K562 (cell line): ENCODE data around the gene EMC10. TPM values are rescaled to one million over a fixed set of nuclear protein-coding genes. Genes with fewer than 3 reads are reported as not detected.

Experiments used
- ARID1B ChIP-seq: fragments of 450-650 bp; IDR thresholded peaks from 2 replicates; pipeline ENCODE4 v1.6.1; 2016; ENCODE audit warnings: antibody characterized with exemption, mild to moderate bottlenecking, inconsistent platforms
- BCOR ChIP-seq: fragments of 450-650 bp; IDR thresholded peaks from 2 replicates; pipeline ENCODE4 v1.6.1; 2016
- BRD9 ChIP-seq: fragments of 450-650 bp; IDR thresholded peaks from 2 replicates; pipeline ENCODE4 v1.6.1; 2018; ENCODE audit warnings: low read depth; ENCODE audit not compliant: partially characterized antibody
- BRF1 ChIP-seq: IDR thresholded peaks from 3 replicates; pipeline ENCODE4 v1.6.1; 2011; ENCODE audit warnings: borderline replicate concordance, mild to moderate bottlenecking; ENCODE audit not compliant: insufficient read length; ENCODE audit errors: extremely low read depth
- CBFA2T2 ChIP-seq: fragments of 450-650 bp; conservative IDR thresholded peaks from 2 replicates; pipeline ENCODE4 v1.6.1; 2017; ENCODE audit warnings: mild to moderate bottlenecking
- CHD4 ChIP-seq: fragments of 200-600 bp; sonication (generic); IDR thresholded peaks from 3 replicates; pipeline ENCODE4 v1.6.1; 2012; ENCODE audit warnings: low read depth, mild to moderate bottlenecking, mixed read lengths, low read length, inconsistent platforms; ENCODE audit not compliant: insufficient read depth, insufficient replicate concordance, poor library complexity, severe bottlenecking
- GTF2F1 ChIP-seq: IDR thresholded peaks from 2 replicates; pipeline ENCODE4 v1.6.1; 2011; ENCODE audit warnings: low read depth, low read length, improper control_type of control experiment
- PCBP1 ChIP-seq: fragments of 200-400 bp; formaldehyde crosslinking; IDR thresholded peaks from 2 replicates; pipeline ENCODE4 v1.6.1; 2018; ENCODE audit warnings: mild to moderate bottlenecking, low read depth, low read length; ENCODE audit not compliant: poor library complexity, severe bottlenecking
- SP2 ChIP-seq: IDR thresholded peaks from 2 replicates; pipeline ENCODE4 v1.6.1; 2011; ENCODE audit warnings: mild to moderate bottlenecking, low read depth, low read length, moderate library complexity; ENCODE audit not compliant: poor library complexity, severe bottlenecking; ENCODE audit errors: extremely low read depth
- TAF15 ChIP-seq: fragments of 200-400 bp; formaldehyde crosslinking; IDR thresholded peaks from 2 replicates; pipeline ENCODE4 v1.6.1; 2017; ENCODE audit warnings: mild to moderate bottlenecking, low read depth, low read length, moderate library complexity
- ZNF253 ChIP-seq: fragments of 250-450 bp; sonication (Bioruptor Pico); conservative IDR thresholded peaks from 2 replicates; pipeline ENCODE4 v1.6.1; 2021; ENCODE audit warnings: mild to moderate bottlenecking
- ZNF717 ChIP-seq: fragments of 250-450 bp; sonication (Bioruptor Pico); IDR thresholded peaks from 2 replicates; pipeline ENCODE4 v1.5.0; 2021
- polyA plus RNA-seq, 8 experiments: library from polyadenylated mRNA; depleted of rRNA in 4 of 8; stranded (reverse) in 5 of 8; unstranded in 3 of 8; fragments of >200 nt; fragmentation: Nextera tagmentation in 2 of 8; fragmentation: Illumina TruSeq in 1 of 8; extraction: Ambion mirVana in 2 of 8; extraction: Trizol in 1 of 8; gene quantifications; 2 replicates each; pipeline versions ENCODE4 v1.2.1 to v1.2.3, GENCODE V29; 2011 to 2014; ENCODE audit warnings: inconsistent platforms in 1 of 8, missing spikeins in 1 of 8
- total RNA-seq, 7 experiments: library from RNA; depleted of rRNA in 6 of 7; stranded (reverse); fragments of >200 nt in 6 of 7; fragmentation: Illumina TruSeq in 2 of 7; extraction: Trizol in 2 of 7; gene quantifications; 2 replicates each; pipeline versions ENCODE4 v1.2.1 to v1.2.3, GENCODE V29; 2011 to 2021; ENCODE audit warnings: low replicate concordance in 1 of 7
- TF ChIP-seq, protein P1 (sequence below): fragments of 250-450 bp; sonication (Bioruptor Pico); IDR thresholded peaks from 2 replicates; pipeline ENCODE4 v1.8.0; 2021; ENCODE audit warnings: moderate library complexity, mild to moderate bottlenecking, inconsistent platforms
- TF ChIP-seq, protein P2 (sequence below): IDR thresholded peaks from 3 replicates; pipeline ENCODE4 v1.6.1; 2011; ENCODE audit warnings: borderline replicate concordance, mild to moderate bottlenecking, moderate library complexity; ENCODE audit not compliant: insufficient read length; ENCODE audit errors: extremely low read depth
- TF ChIP-seq, protein P3 (sequence below): fragments of 250-450 bp; sonication (Bioruptor Pico); IDR thresholded peaks from 2 replicates; pipeline ENCODE4 v1.4.0; 2020; ENCODE audit warnings: mild to moderate bottlenecking, moderate library complexity
- TF ChIP-seq, protein P4 (sequence below): fragments of 450-650 bp; IDR thresholded peaks from 2 replicates; pipeline ENCODE4 v1.6.1; 2016; ENCODE audit warnings: low read depth, mild to moderate bottlenecking, moderate library complexity
- TF ChIP-seq, protein P5 (sequence below): fragments of 250-450 bp; sonication (Bioruptor Pico); IDR thresholded peaks from 2 replicates; pipeline ENCODE4 v1.5.0; 2022; ENCODE audit warnings: mild to moderate bottlenecking
- TF ChIP-seq, protein P6 (sequence below): fragments of 200-800 bp; sonication (Bioruptor generic); IDR thresholded peaks from 2 replicates; pipeline ENCODE4 v1.6.1; 2017; ENCODE audit warnings: missing genetic modification characterization, missing compliant biosample characterization

Gene EMC10
- total and polyA plus RNA-seq, 9 of the 15 experiments (the other 6 are each of a cell fraction or from before 2014, with no cell fraction given): 1.4 to 46.0 (median 13.1) TPM

DNA sequence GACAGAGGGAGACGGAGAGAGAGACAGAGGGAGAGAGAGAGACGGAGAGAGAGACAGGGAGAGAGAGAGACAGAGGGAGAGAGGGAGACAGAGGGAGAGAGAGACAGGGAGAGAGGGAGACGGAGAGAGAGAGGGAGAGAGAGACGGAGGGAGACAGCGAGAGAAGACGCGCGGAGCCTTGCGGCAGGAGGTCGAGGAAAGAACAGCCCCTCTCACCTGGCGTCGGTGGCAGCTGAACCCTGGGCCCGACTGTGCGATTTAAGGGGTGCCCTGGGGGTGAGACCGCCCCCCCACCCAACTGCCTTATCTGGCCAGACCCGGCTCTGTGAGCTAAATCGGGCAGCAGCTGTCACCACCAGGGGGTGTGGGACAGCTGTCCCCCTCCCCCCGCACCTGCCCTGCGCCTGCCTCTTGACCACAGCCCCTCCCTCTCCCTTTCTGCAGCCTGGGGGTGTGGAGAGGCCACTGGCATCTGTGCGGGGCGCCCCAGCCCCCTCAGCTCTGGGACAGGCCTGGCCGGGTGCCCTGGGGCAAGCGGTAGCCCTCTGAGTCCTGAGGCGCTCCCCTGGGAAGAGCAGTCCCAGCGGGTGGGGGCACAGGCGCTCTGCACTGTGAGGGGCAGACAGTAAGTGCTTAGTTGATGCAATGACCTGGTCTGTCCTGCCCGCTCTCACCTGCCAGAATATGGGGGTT is 23.9 kb downstream of the EMC10 start (continued):
- TF ChIP-seq ZNF717 (no peak), CHD4 (no peak), BRD9 (no peak), TAF15 (no peak), PCBP1 (peak; percentile 89), GTF2F1 (no peak), ZNF253 (CRISPR knock-in tag) (no peak), BRF1 (no peak), CBFA2T2 (peak; percentile 87), ARID1B (peak; percentile 81), BCOR (0 out of 2 replicates have a peak, but pooled peaks have one; percentile 16), SP2 (no peak)
- TF ChIP-seq, protein P1, sequence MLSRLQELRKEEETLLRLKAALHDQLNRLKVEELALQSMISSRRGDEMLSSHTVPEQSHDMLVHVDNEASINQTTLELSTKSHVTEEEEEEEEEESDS (CRISPR knock-in tag): no peak
- TF ChIP-seq, protein P2, sequence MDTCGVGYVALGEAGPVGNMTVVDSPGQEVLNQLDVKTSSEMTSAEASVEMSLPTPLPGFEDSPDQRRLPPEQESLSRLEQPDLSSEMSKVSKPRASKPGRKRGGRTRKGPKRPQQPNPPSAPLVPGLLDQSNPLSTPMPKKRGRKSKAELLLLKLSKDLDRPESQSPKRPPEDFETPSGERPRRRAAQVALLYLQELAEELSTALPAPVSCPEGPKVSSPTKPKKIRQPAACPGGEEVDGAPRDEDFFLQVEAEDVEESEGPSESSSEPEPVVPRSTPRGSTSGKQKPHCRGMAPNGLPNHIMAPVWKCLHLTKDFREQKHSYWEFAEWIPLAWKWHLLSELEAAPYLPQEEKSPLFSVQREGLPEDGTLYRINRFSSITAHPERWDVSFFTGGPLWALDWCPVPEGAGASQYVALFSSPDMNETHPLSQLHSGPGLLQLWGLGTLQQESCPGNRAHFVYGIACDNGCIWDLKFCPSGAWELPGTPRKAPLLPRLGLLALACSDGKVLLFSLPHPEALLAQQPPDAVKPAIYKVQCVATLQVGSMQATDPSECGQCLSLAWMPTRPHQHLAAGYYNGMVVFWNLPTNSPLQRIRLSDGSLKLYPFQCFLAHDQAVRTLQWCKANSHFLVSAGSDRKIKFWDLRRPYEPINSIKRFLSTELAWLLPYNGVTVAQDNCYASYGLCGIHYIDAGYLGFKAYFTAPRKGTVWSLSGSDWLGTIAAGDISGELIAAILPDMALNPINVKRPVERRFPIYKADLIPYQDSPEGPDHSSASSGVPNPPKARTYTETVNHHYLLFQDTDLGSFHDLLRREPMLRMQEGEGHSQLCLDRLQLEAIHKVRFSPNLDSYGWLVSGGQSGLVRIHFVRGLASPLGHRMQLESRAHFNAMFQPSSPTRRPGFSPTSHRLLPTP: no peak
- TF ChIP-seq, protein P3, sequence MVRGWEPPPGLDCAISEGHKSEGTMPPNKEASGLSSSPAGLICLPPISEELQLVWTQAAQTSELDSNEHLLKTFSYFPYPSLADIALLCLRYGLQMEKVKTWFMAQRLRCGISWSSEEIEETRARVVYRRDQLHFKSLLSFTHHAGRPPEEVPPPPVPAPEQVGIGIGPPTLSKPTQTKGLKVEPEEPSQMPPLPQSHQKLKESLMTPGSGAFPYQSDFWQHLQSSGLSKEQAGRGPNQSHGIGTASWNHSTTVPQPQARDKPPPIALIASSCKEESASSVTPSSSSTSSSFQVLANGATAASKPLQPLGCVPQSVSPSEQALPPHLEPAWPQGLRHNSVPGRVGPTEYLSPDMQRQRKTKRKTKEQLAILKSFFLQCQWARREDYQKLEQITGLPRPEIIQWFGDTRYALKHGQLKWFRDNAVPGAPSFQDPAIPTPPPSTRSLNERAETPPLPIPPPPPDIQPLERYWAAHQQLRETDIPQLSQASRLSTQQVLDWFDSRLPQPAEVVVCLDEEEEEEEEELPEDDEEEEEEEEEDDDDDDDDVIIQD: no peak
- TF ChIP-seq, protein P4, sequence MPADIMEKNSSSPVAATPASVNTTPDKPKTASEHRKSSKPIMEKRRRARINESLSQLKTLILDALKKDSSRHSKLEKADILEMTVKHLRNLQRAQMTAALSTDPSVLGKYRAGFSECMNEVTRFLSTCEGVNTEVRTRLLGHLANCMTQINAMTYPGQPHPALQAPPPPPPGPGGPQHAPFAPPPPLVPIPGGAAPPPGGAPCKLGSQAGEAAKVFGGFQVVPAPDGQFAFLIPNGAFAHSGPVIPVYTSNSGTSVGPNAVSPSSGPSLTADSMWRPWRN: peak; percentile 19; the same call in 1 of the 2 replicates
- TF ChIP-seq, protein P5, sequence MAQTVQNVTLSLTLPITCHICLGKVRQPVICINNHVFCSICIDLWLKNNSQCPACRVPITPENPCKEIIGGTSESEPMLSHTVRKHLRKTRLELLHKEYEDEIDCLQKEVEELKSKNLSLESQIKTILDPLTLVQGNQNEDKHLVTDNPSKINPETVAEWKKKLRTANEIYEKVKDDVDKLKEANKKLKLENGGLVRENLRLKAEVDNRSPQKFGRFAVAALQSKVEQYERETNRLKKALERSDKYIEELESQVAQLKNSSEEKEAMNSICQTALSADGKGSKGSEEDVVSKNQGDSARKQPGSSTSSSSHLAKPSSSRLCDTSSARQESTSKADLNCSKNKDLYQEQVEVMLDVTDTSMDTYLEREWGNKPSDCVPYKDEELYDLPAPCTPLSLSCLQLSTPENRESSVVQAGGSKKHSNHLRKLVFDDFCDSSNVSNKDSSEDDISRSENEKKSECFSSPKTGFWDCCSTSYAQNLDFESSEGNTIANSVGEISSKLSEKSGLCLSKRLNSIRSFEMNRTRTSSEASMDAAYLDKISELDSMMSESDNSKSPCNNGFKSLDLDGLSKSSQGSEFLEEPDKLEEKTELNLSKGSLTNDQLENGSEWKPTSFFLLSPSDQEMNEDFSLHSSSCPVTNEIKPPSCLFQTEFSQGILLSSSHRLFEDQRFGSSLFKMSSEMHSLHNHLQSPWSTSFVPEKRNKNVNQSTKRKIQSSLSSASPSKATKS (CRISPR knock-in tag): no peak
- TF ChIP-seq, protein P6, sequence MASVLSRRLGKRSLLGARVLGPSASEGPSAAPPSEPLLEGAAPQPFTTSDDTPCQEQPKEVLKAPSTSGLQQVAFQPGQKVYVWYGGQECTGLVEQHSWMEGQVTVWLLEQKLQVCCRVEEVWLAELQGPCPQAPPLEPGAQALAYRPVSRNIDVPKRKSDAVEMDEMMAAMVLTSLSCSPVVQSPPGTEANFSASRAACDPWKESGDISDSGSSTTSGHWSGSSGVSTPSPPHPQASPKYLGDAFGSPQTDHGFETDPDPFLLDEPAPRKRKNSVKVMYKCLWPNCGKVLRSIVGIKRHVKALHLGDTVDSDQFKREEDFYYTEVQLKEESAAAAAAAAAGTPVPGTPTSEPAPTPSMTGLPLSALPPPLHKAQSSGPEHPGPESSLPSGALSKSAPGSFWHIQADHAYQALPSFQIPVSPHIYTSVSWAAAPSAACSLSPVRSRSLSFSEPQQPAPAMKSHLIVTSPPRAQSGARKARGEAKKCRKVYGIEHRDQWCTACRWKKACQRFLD (CRISPR knock-in tag): no peak
